Neural cell (in vitro differentiated cells): ENCODE measurements around the gene SMOC1.

Experiments
- EZH2 ChIP-seq: fragments of 200-600, 300-800 bp; shearing (Covaris generic), sonication (generic); IDR thresholded peaks from 2 replicates; pipeline ENCODE4 v1.6.1; 2014; ENCODE audit warnings: antibody characterized with exemption, low read length, borderline replicate concordance, mild to moderate bottlenecking; ENCODE audit not compliant: insufficient read depth, poor library complexity, severe bottlenecking
- MXI1 ChIP-seq: fragments of 450-650 bp; conservative IDR thresholded peaks from 2 replicates; pipeline ENCODE4 v1.6.1; 2014; ENCODE audit warnings: antibody characterized with exemption, mild to moderate bottlenecking; ENCODE audit not compliant: poor library complexity, severe bottlenecking
- POLR2AphosphoS5 ChIP-seq: IDR thresholded peaks from 2 replicates; pipeline ENCODE4 v1.6.1; 2012
- SMC3 ChIP-seq: fragments of 450-650 bp; conservative IDR thresholded peaks from 2 replicates; pipeline ENCODE4 v1.6.1; 2014; ENCODE audit warnings: antibody characterized with exemption, mild to moderate bottlenecking, moderate library complexity; ENCODE audit not compliant: poor library complexity
- TAF1 ChIP-seq: IDR thresholded peaks from 2 replicates; pipeline ENCODE4 v1.6.1; 2012; ENCODE audit warnings: low read depth
- TF ChIP-seq, protein P1 (sequence below): fragments of 450-650 bp; IDR thresholded peaks from 2 replicates; pipeline ENCODE4 v1.5.1; 2014; ENCODE audit warnings: antibody characterized with exemption, mild to moderate bottlenecking, moderate library complexity; ENCODE audit not compliant: poor library complexity, severe bottlenecking

DNA sequence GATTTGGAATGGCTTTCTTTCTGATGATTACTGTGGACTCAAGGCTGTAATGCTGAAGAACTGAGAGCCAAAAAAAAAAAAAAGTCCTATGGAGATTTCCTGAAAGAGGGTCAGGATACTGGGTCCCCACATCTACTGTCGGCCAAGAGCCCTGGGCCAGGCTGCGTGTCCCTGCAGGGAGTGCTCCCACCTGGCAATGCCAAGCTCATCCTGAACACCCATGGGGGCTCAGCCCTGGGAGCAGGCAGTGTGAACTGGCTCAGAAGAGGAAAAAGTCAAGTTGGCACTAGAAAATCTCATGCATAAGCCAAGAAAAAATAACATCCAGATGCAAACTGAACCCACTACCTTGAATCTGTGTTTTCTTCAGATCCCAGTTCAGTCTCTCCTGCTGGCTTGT is 35.0 kb upstream of the SMOC1 start:
- TF ChIP-seq SMC3, result no peak
- TF ChIP-seq, protein P1, sequence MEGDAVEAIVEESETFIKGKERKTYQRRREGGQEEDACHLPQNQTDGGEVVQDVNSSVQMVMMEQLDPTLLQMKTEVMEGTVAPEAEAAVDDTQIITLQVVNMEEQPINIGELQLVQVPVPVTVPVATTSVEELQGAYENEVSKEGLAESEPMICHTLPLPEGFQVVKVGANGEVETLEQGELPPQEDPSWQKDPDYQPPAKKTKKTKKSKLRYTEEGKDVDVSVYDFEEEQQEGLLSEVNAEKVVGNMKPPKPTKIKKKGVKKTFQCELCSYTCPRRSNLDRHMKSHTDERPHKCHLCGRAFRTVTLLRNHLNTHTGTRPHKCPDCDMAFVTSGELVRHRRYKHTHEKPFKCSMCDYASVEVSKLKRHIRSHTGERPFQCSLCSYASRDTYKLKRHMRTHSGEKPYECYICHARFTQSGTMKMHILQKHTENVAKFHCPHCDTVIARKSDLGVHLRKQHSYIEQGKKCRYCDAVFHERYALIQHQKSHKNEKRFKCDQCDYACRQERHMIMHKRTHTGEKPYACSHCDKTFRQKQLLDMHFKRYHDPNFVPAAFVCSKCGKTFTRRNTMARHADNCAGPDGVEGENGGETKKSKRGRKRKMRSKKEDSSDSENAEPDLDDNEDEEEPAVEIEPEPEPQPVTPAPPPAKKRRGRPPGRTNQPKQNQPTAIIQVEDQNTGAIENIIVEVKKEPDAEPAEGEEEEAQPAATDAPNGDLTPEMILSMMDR, result no peak
- no peak for TF ChIP-seq EZH2
- TF ChIP-seq MXI1, result no peak
- TF ChIP-seq TAF1, result no peak
- TF ChIP-seq POLR2AphosphoS5, result no peak
